NCI-H2029 treated with DMSO at 0.1 percent for 48 hours (cell line): Measurements from ENCODE around the gene RUNX2.

ENCODE experiments used
- DNase-seq: peaks from one replicate; lab custom pipeline; 2025; lab: John Stamatoyannopoulos, UW

RUNX2 gene

DNA sequence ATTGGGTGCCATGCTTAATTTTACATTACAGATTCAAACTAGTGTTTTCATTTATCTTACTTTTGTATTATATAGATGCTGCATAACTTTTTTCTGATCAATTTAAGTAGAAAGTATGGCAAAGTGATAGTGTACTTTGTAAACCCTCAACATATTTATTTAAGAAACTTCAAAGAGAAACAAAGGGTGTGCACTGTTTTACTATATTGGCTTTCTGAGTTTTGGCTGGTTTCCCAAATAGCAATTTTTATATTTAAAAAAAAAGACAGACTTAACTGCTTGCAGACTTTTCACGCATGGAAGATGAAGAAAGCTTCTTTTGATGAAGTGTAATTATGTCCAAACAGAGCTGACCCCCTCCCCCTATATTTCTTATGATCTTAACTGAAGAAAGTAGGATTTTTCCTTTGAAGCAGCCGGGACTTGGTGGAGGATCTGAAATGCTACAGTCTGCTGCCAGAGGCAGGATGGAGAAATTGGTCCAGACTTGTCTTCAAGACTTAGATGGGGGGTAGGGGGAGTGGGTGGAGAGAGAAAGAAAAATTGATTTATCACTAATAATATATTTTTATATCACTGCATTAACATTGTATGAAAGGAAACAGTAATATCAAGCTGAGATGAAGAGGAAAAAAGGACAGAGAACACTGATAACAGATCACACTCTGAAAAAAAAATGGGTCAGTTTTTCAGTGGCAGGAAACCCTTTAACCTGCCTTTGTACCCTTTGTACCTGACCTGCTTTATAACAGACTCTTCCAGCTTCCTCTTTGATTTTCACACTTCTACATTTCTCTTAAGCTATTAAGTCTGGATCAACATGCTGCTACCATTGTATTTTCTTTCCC lies 105.6 kb downstream of the RUNX2 start:
- no peak for DNase-seq

DNA sequence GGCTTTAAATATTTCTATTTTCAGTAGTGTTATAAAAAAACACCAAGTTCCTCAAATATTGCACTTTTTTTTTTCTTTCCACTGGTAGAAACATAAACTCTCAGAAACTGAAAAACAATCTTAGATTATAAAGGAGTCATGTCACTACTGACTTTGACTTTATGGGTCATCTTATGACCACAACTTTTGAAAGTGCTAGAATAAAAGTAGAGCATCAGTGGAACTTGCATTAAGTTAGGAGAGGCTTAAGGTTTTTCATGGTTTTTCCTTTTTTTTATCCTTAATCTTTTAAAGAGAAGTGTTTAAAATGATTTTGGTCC lies 106.2 kb downstream of the RUNX2 start:
- DNase-seq: no peak

DNA sequence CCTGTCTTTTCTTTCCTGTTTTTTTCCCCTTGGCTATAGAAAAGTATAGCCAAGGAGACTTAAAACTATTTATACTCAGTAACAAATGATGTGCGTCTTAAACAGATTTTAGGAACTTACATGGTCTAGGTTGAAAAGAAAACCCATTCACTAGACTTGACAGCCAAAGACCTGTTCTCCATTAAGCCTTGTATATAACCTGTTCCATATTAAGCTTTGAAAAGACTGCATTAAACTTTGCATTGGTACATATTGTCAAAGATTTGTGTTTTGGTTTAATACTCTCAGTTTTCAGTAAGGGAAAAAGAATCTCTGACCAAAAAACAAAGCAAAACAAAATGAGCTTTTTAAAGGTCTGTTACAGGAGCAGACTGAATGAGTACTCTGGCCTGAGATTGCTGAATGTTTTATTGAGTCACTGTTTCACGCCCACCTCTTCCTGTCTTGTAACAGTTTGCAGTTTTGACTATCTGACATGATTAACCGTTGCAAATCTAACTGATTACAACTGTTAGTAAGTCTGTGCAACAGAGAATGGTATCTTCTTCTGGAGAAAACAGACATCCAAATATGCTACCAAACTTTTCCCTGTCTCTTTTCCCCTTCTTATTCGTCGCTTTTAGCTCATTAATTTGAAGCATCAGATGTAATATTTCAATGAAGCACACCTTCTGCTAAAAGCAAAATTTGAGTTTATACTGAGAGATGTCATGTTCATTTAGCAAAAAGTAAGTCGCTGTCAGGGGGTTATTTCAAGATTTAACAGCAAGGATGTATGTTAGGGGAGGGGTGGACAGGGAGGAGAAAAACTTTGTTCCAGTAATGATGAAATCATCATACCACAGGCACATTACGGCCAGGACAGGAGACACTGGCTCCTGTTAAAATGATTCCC lies 108.7 kb downstream of the RUNX2 start:
- no peak for DNase-seq

DNA sequence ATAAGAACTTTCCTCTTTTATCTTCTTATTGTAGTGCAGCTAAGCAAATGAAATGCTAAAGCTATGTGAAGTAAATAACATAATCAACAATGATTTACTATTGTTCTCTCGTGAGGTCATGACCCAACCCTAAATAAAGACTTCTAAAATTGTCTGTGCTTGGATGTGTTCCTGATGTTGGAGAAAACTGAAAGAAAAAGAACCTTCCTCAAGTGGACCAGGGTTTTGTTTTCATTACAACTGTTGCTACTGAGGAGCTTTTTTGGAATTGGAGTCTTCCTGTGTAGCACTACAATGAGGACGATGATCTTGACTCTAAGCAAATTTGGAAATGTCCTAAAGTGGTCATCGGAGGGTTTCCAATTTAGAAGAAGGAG lies 109.3 kb downstream of the RUNX2 start:
- no peak for DNase-seq

DNA sequence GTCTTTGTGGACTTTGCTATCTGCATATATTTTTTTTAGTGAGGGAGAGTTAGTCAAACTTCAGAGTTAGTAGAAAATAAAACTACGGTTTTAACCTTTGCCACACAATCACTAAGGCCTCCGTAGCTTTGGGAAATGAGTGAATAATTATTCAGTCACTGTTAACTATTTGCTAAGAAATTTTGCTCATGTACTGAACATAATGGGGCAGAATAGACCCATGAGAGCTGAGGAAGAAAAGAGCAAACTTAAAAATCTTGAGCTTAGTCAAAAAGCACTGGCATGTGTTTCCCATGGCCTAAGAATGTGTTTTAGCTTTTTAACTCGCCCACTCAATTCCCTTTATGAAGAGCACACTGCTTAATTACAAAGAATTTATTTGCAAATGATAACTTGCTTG lies 110.0 kb downstream of the RUNX2 start:
- no peak for DNase-seq

DNA sequence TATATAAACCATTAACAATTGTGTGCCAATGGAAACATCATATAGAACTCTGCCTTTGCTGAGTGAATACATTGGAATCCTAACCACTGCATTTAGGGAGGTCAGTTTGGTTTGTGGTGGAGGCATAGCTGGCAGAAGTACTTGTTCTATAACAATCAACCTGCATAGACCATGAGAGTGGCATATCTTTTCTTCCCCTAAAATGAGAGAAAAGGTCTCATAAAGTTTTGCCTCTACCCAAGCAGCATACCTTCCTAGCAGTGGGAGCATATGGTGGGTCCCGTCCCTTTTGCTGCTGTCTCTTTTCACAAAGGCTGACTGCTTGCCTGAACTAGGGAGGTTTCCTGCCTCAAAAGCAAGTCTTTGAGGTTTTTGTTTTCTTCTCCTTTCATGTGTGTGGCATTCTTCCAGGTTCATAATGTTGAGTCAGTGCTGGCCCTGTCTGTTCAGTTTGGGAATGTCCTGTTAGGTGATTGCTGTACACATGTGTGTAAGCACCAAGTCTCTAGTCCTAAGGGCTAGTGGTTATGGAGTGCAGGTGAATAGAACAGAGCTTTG lies 110.8 kb downstream of the RUNX2 start:
- DNase-seq: no peak

DNA sequence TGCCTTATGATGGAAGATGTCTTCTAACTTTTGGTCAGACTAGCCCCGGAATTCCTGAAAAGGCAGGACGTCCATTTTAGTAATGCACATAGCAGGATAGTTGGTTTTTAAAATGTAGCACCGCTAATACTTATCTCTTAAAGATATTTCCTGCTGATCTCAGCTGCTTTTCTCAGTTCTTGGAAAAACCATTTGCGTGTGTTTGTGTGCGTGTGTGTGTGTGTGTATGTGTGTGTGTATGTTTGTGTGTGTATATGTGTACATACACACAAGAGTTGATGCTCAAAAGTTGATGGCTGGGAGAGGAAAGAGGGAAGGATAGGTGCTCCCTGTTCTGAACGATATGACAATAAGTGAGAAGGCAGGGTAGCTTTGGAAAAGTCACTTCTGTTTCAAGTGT lies 111.3 kb downstream of the RUNX2 start:
- DNase-seq: no peak

DNA sequence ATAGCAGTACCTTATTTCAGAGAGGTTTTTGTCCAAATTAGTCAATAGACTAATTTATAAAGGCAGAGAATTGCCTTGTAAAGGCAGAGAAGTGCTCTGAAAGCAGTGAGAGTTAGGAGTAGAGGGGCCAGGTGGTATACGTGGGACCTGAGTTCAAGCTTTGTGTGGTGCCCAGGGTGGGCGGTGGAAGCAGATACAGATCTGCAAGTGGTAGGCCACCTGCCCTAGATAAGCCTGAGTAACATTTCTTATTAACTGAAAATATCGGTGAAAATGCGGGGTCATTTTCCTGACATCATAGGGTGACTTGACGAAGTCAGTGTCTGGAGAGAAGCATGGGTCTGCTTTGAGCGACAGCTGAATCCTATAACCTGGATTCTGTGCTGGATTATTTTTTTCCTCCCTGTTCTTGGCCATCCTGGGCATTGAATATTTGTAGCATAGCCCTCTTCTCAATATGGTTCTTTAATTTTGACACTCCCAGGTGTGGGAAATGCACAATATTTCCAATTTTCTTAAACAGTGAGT lies 111.8 kb downstream of the RUNX2 start:
- DNase-seq: no peak

DNA sequence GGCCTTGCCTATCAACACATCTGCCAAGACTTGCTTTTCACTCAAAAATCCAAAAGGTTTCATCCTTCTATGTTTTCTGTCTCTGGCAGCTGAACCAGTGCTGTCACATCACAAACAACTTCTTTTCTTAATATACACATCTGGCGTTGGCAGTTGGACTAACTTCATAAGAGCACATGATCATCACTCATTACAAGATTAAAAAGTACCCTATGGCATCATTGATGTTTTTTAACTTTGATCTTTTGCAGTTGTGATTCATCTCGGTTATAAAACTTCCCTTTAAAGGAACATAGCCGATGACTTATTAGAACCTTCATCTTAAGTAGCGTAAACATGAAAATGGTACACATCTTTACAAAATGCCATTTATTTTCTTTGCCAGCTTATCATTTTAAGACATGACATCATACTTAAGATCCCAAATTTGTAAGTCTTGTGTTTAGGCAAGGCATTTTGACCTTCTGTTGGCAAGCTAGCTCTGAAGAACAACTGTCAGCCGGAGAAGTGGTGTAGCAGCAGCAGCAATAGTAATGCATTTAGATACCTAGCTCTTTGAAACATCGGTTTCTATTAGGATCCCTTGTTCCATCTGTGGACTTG lies 113.8 kb downstream of the RUNX2 start:
- DNase-seq: no peak

DNA sequence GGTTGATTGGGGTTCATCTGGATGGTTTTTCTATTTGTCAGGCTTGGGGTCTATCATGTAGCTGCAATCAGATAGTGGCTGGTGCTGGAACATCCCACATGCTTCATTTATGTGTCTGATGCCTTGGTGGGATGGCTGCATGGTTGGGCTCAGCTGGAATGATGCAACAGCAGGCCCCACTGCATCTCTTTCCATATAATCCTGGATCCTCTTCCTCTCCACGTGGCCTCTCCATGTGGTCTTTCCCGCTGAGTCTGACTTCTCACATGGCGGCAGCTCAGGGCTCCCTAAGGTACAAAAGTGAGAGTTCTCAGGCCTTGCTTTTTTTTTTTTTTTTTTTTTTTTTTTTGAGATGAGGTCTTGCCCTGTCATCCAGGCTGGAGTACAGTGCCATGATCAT lies 114.6 kb downstream of the RUNX2 start:
- DNase-seq: no peak

DNA sequence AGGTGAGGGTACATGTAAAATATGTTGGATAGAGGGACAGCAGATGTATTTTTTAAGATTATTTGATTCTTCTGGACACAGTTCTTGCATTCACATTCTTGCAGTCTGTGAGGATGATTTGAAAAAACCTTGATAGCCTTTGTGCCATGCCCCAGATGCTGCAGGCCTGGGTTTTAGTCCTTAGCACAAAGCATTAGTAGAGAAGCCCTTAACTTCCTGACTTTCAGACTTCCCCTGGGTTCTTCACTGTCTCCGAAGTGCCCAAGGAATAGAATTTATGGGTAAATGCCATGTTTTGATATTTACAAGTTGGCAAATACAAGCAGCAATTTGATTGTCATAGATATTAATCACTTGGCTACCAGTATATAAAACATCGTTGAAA lies 117.2 kb downstream of the RUNX2 start:
- no peak for DNase-seq

DNA sequence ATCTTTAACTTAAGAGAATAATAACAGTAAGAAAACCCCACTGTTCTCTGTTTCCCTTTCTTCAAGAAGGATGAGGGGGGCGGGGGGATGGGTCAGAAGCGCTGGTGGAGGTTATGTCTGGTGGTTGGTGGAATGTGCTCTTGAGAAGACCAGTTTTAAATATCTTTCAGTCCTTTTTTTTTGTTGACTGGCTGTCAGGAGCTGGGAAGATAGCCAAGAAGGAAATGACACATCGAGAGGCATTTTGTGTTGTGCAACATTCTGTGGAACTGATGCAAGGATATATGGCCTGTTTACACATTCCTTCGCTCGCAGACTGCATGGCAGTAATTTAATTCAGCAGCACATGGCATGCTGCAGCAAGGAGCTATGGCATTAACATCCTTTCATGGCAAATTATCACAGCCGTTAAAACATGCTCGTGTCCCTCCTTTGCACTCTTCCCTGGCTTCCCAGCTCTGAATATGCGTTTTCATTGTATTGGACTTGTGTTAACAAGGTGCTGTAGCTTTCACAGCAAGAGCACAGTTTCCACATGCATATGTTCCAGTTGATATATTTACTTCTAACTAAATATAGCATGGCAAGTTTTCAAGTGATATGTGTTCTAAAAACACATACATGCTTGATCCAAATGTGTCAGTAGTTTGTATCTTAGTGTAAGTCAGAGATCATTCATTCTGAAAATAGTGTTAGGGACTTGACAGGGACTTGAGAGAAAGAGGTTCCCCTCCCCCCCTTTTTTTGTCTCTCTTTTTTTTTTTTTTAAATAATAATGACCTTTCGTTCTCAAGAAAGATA lies 117.8 kb downstream of the RUNX2 start:
- DNase-seq: peak; percentile 78

DNA sequence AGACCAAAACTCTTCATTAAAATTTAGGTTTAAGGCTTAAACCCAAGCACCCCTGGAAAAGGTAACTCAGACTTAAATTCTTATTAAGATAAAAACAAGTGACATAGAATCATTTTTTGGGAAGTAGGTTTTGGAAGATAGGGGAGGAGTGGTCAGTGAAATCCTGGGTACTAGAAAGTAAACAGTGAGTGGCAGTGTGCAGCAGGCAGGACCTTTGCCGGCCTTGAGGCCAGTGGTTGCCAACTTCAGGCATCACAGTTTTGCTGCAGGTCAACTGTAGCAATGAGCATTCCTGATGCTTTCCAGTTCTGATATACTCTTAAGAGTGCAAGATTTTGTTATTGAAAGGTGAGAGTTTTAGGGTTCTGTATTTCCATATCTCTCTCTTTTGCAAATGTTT lies 118.9 kb downstream of the RUNX2 start:
- DNase-seq: no peak

DNA sequence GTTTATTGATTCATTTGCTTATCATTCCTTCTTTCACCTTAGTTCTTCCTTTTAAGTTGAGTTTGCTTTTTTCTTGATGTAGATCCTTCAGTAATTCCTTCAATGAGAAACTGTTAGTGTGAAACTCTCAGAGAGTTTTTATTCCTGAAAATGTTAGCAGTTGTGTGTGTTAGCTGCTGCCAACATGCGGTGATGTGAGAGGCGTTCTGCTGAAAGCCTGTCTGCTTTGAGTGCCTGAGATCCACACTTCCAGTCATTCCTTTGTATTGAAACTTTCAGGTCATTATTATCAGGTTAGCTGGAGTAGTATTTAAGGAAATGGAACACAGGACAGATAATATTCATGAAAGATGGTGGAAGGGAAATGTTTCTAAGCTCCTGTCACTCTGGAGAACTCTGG lies 119.6 kb downstream of the RUNX2 start:
- no peak for DNase-seq

DNA sequence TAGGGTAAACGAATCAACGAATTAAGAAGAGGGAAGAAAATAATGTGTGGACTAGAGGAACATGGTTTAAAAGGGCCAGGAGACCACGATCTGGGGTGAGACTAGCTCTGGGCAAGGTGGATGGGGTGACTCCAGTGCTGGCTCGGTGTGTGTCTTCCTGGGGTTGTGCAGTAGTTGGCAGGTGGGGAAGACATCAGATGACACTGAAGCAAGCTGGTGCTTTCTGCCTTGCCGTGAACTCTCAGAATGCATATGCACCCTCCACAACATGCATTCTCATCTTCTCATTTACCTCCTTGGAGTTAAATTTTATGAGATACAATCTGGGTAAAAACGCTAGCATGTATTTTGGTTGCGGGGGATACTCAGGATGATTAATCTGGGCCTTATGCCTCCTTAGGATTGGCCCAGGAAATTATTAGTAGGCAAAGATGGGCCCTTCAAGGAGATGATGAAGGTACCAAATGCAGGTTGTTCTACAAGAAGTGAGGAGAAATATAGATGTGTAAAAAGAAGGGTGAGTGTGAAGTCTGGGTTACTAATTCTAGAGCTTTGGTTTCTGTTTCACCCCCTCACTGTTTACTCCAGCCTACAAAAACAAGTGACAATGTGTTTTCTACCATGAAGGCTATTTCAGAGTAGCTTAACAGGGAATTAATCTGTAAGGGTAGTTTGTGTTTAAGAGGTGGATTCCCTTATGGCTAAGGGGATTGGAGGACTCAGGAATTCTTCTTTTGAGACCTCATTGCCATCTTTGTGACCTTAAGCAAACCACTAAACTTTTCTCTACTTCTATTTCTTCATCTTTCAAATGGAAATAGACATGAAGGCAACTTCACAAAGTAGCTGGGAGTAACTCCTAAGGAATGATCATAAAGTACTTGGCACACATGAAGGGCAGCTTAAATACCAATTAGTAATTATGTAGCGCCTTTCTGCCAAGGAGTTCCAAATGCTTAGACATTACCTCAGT lies 120.6 kb downstream of the RUNX2 start:
- DNase-seq: no peak

DNA sequence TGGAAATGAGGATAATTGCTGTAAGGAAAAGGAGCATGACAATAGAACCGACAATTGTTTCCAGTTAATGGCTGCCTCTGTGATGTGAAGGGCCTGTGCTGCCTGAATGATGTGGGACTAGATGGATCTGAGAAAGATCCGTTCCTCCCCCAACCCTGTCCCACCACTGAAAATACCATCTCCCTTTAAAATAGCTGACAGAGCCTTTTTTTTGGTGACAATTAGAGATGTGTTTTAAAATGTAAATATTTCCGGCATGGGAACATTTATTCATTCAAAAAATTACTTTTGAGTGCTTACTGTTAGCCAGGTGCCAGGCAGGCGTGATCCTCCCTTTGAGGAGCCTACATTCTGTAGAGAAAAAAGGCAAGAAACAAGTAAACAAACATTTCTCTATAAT lies 122.0 kb downstream of the RUNX2 start:
- no peak for DNase-seq

DNA sequence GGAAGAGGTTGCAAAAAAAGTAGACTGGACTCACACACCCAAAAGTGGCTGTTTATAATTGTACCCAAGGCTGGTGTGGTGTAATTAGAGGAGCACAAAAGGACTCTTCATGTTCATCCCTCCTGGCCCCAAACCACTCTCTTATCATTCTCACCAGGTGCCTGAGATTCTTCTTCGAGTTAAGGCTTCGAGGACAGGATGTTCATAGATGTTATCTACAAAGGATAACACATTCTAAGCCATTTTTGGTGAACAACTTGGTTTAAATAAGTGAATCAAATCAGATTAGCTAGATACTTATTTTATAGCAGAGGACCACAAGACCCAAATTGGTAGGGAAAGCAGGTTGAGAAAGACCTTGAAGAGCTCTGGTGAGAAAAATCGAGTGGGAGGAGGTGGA lies 122.7 kb downstream of the RUNX2 start:
- no peak for DNase-seq

DNA sequence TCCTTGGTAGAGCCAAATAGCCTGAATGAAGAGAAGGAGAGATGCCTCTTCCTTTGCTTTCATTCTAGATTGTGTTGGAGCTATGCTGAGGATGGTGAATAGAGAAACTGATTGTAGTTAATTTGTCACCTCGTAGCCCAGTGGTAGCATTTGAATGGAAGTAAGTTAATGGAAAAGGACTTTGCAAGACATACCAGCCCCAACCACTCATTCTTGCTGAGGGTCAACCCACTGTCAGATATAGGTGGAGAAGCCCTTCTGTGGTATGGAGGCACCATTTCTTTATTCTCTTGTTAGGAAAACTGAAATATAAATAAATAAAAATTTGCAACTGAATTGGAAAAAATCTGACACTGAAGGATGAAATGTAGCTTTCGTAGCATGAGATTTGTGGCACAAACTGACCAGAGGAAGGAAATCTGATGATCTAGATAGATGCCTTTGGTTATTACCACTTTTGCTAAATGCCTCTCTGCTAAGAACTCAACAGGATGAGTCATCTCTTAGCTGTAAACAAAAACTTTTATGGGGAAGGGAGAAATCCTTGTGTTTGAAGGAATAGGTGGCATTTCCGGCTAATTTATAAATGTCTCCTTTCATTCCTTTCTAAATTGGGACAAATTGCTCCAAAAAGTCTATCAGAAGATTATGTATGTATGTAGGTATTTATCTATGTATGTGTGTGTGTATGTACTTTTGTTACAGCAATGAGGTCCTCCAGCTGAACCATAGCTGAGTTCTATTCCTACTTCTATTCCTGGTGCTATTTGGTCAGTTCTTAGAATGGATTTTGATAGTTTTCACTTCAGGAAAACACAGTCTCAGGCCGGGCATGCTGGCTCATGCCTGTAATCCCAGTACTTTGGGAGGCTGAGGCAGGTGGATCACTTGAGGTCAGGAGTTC lies 126.1 kb downstream of the RUNX2 start:
- DNase-seq: no peak

DNA sequence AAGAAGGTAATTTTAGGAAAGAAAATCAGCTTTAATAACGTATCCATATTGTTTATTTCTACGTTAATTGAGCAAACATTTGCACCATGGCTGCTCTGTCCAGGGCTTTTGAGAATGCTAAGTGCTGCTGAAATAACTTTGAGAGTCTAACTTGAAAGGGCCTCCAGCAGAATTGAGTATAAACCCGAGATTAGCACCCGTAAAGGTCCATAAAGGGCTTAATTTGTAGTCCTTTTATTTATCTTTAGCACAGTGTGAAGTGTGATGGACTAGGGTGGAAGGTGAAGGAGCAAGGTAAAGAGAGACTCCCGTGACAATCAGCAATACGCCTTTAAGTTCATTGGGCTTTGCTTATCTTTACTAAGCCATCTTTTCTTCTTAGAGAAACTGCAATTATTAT lies 127.3 kb downstream of the RUNX2 start:
- no peak for DNase-seq
